NT2/D1 (cell line): Measurements from ENCODE around the gene KCNJ15.

Experiments used
- DNase-seq: peaks from one replicate; pipeline ENCODE4 v3.0.0-alpha.2; 2011; ENCODE audit warnings: low read depth, low spot score
- H3K27me3 ChIP-seq: 2 replicates; pipeline ENCODE4 v1.6.0; 2011; ENCODE audit warnings: mild to moderate bottlenecking; ENCODE audit not compliant: insufficient read length, insufficient read depth
- H3K36me3 ChIP-seq: 2 replicates; pipeline ENCODE4 v1.6.1; 2011; ENCODE audit warnings: mild to moderate bottlenecking, low read length, mixed read lengths; ENCODE audit not compliant: insufficient read depth, insufficient read length
- H3K4me1 ChIP-seq: 2 replicates; pipeline ENCODE4 v1.5.1; 2011; ENCODE audit not compliant: insufficient read depth, insufficient read length
- H3K4me3 ChIP-seq: 2 replicates; pipeline ENCODE4 v1.5.1; 2011; ENCODE audit warnings: low read depth; ENCODE audit not compliant: insufficient read length
- H3K9ac ChIP-seq: 2 replicates; pipeline ENCODE4 v1.6.0; 2011; ENCODE audit warnings: low read depth; ENCODE audit not compliant: insufficient read length
- H3K9me3 ChIP-seq: 2 replicates; pipeline ENCODE4 v1.5.1; 2011; ENCODE audit warnings: mild to moderate bottlenecking, low read length; ENCODE audit not compliant: insufficient read depth
- SUZ12 ChIP-seq: IDR thresholded peaks from 2 replicates; pipeline ENCODE4 v1.6.1; 2011; ENCODE audit not compliant: insufficient read length, insufficient read depth; ENCODE audit errors: extremely low read depth
- YY1 ChIP-seq: IDR thresholded peaks from 2 replicates; pipeline ENCODE4 v1.6.1; 2011; ENCODE audit not compliant: insufficient read length, insufficient read depth
- ZNF274 ChIP-seq: IDR thresholded peaks from 2 replicates; pipeline ENCODE4 v1.6.1; 2011; ENCODE audit warnings: mild to moderate bottlenecking, low read depth, low read length

The KCNJ15 gene

DNA sequence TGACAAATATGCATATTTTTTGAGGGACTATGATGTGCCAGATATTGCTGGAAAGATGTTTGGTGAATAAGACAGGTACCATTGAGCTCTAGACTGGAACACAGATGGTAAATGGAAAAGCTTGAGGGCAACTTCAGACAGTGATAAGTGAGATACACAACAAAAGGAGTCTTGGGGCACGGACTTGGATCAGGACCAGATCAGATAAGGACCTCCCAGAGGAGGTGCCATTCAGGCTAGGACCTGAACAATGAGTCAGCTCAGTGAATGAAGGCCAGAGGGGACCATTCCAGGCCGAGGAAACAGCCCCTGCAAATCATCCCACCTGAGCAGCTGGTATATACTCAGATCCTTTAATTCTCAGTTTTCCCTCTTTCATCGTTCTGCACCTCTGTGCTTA, 1.8 kb upstream of the KCNJ15 start:
- Histone ChIP-seq H3K9ac (no peak overlapping the region), H3K4me1 (no peaks in the 10 kb centered on the region), H3K27me3 (no peaks in the 10 kb centered on the region), H3K4me3 (no peak overlapping the region), H3K36me3 (no peaks in the 10 kb centered on the region), H3K9me3 (no peaks in the 10 kb centered on the region)
- no peak for DNase-seq
- TF ChIP-seq YY1 = no peak
- TF ChIP-seq ZNF274 = no peak
- no peak for TF ChIP-seq SUZ12

DNA sequence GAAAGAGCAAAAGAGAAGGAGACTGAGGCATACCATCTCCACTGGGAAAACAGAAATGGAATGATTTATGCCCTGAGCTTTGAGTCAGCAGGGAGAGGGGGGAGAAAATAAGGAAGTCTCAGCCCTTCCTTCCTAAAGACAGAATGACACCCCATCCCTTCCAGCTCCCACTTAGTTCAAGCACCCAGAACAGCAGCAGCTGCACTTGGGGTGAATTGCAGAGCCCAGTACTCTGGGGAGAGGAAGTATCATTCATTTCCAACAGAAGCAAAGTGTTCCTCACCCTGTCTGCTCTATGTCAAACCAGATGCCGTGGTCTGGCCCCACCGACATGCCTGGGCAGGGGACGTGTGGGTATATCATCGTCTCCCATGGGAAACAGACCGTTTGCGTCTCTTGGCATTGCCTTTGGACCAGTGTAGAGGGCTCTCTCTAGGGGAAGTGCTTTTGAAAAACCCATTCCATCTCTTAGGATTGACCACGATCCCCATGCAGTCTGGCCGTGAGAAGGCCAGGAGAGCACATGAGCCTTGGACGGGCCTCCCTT, 1.1 kb upstream of the KCNJ15 start:
- TF ChIP-seq SUZ12 (no peak), ZNF274 (no peak), YY1 (no peak)
- DNase-seq = no peak
- H3K9ac ChIP-seq = no peak overlapping the region
- no peaks in the 10 kb centered on the region for H3K36me3 ChIP-seq
- no peaks in the 10 kb centered on the region for H3K9me3 ChIP-seq
- H3K4me1 ChIP-seq = no peaks in the 10 kb centered on the region
- no peaks in the 10 kb centered on the region for H3K27me3 ChIP-seq
- no peak overlapping the region for H3K4me3 ChIP-seq

DNA sequence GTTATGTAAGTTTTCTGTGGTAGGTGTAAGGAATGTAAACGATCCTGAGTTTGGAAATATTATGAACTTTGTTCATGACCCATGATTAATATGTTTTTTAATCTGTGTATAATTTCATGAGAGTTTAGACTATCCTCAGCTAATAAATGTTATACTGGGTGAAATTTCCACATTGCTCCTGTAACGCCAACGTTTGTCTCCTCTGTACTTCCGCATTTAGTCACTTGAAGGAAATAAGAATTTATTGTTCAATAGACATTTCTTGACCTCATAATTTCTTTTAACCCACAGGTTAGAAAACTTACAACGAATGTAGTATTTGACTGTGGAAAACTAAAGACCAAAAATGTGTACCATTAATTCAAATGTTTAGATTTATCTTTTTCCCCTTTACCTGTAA, 876 bp downstream of the KCNJ15 start:
- Histone ChIP-seq H3K27me3 (no peaks in the 10 kb centered on the region), H3K9me3 (no peaks in the 10 kb centered on the region), H3K36me3 (no peaks in the 10 kb centered on the region), H3K9ac (no peak overlapping the region), H3K4me1 (no peaks in the 10 kb centered on the region), H3K4me3 (no peak overlapping the region)
- TF ChIP-seq SUZ12 (no peak), YY1 (no peak), ZNF274 (no peak)
- DNase-seq = no peak

DNA sequence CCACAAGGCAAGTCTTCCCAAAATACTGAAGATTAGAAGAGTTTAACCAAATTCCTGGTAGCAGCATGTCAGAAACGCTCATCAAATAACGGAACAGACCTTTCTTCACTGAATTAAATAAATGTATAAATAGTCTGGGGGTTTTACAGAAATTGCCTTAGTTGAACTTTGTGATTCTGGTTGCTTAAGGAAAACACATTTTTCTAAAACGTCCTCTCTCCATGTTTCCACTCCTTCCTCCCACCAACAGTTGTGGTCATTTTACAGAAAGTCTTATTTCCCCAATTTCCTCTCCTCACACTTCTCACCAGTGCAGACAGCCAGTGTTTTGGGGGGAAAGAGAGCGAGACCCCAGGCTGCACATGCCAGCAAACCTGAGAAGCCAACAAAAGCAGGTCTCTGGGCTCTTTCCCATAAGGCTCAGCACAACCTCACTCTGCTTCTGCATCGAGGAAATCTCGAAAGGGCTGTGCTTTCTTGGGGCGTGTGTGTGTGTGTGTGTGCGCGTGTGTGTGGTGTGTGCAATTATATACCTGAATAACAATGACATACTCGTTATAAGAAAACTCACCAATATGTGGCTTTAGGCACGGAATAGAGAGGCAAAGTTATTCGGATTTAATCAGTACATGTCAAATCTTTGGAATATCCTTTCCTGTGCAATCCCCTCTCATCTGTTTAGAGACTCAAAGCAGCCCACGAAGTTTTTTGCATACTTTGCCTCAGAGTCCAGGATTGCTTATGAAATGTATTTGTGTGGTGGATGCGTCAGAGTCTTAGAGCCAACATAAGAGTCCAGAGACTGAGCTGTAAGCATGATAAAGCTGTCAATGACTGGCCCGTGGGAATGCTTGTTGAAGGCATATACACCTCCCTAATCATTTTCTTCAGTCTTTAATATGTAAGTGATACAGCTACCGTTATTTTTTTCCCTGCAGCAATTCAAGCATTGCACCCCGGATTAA, 2.0 kb downstream of the KCNJ15 start:
- Histone ChIP-seq H3K9ac (no peak overlapping the region), H3K4me3 (no peak overlapping the region), H3K4me1 (no peaks in the 10 kb centered on the region), H3K36me3 (no peaks in the 10 kb centered on the region), H3K27me3 (no peaks in the 10 kb centered on the region), H3K9me3 (no peaks in the 10 kb centered on the region)
- no peak for DNase-seq
- TF ChIP-seq SUZ12 (no peak), YY1 (no peak), ZNF274 (no peak)

DNA sequence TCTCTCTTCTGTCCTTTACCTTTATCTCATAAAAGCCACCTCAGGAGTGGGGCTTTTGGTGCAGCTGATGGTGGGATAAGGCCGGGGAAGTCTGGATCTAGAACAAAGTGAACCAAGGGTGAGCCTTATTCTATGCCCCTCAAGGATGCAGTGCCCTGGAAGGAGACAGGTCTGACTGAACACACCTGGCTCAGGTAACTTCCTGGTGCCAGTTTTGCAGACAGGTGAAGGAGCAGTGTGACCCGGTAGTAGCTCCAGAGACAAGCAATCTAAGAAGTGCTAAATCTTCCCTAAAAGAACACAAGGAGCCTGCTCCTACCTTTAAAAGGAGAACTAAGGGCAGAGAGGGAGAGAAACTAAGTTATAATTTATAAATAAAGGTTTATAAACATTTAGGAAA, 2.9 kb downstream of the KCNJ15 start:
- Histone ChIP-seq H3K9ac (no peak overlapping the region), H3K9me3 (no peaks in the 10 kb centered on the region), H3K4me3 (no peak overlapping the region), H3K36me3 (no peaks in the 10 kb centered on the region), H3K27me3 (no peaks in the 10 kb centered on the region), H3K4me1 (no peaks in the 10 kb centered on the region)
- TF ChIP-seq ZNF274 (no peak), YY1 (no peak), SUZ12 (no peak)
- DNase-seq = no peak

DNA sequence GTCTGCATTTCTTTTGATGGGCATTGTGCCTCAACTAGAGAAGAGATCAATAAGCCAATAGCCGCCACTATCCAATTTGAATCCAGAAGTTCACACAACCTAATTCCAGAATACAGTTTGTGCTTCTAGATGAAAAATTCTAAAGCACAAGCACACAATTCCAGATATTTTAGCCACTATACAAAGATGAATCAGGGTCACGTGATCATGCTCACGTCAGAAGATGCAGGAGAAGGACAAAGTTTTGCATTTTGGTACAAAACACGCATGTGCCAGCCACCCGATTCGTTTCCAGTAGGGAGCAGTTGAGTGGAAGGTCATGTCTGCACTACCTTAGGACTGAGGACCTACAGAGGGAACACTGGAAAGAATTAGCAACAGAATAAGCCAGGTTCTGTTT, 3.6 kb downstream of the KCNJ15 start:
- no peak for DNase-seq
- TF ChIP-seq SUZ12 = no peak
- no peak for TF ChIP-seq ZNF274
- TF ChIP-seq YY1 = no peak
- Histone ChIP-seq H3K9ac (no peak overlapping the region), H3K27me3 (no peaks in the 10 kb centered on the region), H3K9me3 (no peaks in the 10 kb centered on the region), H3K4me1 (no peaks in the 10 kb centered on the region), H3K4me3 (no peak overlapping the region), H3K36me3 (no peaks in the 10 kb centered on the region)

DNA sequence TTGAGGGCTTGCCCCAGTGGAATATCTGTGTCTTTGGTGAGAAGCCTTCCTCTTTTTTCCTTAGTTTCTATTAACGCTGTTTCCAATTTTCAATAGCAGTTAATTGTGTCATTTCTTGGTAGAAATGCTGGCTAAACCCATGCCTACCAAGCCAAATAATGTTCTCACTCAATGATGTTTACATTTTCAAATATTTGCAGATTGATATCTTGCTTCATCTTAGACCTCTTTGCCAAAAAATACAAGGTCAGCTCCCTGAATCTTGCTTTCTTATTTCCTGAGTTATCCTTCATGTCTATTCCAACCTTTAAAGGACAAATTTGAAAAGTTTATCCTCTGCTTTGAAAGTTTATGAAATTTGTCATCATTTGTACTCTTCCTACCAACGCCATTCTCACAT, 5.1 kb downstream of the KCNJ15 start:
- DNase-seq = no peak
- TF ChIP-seq ZNF274 (no peak), YY1 (no peak), SUZ12 (no peak)
- H3K4me1 ChIP-seq = no peaks in the 10 kb centered on the region

More for the DNA sequence above, 5.1 kb downstream of the KCNJ15 start:
- no peaks in the 10 kb centered on the region for H3K27me3 ChIP-seq
- H3K9ac ChIP-seq = no peak overlapping the region
- H3K36me3 ChIP-seq = no peaks in the 10 kb centered on the region
- no peak overlapping the region for H3K4me3 ChIP-seq
- no peaks in the 10 kb centered on the region for H3K9me3 ChIP-seq
